ENCODE results near the gene F13A1. TPM values are rescaled to one million over a fixed set of nuclear protein-coding genes. Genes with fewer than 3 reads are reported as not detected.
"Not testable (repeated sequence)": the region's sequence is repeated elsewhere in the genome, so short reads cannot be mapped to it uniquely, and the experiment has no call there.

The F13A1 gene
- polyA plus RNA-seq, 4 donors: 0.45 to 30.5 (median 3.5) TPM

DNA sequence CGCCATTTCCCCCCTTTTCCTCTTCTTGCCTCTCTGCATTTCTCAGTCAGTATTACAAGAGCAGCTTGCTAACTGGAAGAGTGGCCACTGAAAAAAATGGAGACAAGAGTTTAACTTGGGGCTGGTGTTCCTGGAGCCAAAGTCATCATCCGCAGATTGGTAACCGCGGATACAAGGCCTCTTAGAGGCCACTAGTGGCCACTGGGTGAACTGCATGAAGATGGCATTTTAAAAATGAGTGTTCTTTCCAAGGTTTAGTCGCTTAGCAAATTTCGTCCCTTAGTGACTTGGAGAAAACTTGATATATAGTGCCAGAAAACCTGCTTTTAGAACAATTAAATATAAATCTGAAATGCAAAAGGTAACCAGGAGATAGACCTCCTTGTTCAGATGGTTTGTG, 4.8 kb downstream of the F13A1 start:
- no peaks in the 10 kb centered on the region for H3K4me1 ChIP-seq (ENCODE audit: control insufficient read depth in 3 of 3, insufficient read depth in 2 of 3, low read depth in 1 of 3, low read length in 2 of 3)
- 16 to 18% (median 16%) methylated on average over 6 of the region's 6 CpGs for WGBS, 3 donors
- no peak overlapping the region for H3K27ac ChIP-seq (ENCODE audit: low read depth in 1 of 3, low read length in 2 of 3)
- no peak overlapping the region for H3K4me3 ChIP-seq (ENCODE audit: low read depth in 1 of 3, low read length in 3 of 3)
- DNase-seq (peak; percentile 52 to 53), FAIRE-seq (no peak)
- peaks cover 6 to 22% (median 17%) of the 10 kb centered on the region in 3 donors for H3K27me3 ChIP-seq (ENCODE audit: control insufficient read depth in 3 of 3, insufficient read depth in 3 of 3, low read length in 3 of 3)
- no peaks in the 10 kb centered on the region for H3K9me3 ChIP-seq (ENCODE audit: control insufficient read depth in 2 of 2, insufficient read depth in 1 of 2, low read depth in 1 of 2, low read length in 1 of 2)
- no peaks in the 10 kb centered on the region for H3K36me3 ChIP-seq (ENCODE audit: control insufficient read depth in 3 of 3, insufficient read depth in 2 of 3, low read depth in 1 of 3, low read length in 3 of 3)

- Histone ChIP-seq H3K9me3 (ENCODE audit: control insufficient read depth in 2 of 2, insufficient read depth in 1 of 2, low read depth in 1 of 2, low read length in 1 of 2) (no peaks in the 10 kb centered on the region), H3K4me1 (ENCODE audit: control insufficient read depth in 3 of 3, insufficient read depth in 2 of 3, low read depth in 1 of 3, low read length in 2 of 3) (no peaks in the 10 kb centered on the region), H3K36me3 (ENCODE audit: control insufficient read depth in 3 of 3, insufficient read depth in 2 of 3, low read depth in 1 of 3, low read length in 3 of 3) (no peaks in the 10 kb centered on the region), H3K27me3 (ENCODE audit: control insufficient read depth in 3 of 3, insufficient read depth in 3 of 3, low read length in 3 of 3) (peaks cover 0 to 11% (median 10%) of the 10 kb centered on the region in 3 donors), H3K4me3 (ENCODE audit: low read depth in 1 of 3, low read length in 3 of 3) (no peak overlapping the region), H3K27ac (ENCODE audit: low read depth in 1 of 3, low read length in 2 of 3) (no peak overlapping the region)
- no peak for FAIRE-seq
- WGBS, 3 donors: 87 to 90% (median 88%) methylated on average over 1 of the region's 1 CpG
- DNase-seq: no peak
These were observed 5.9 kb downstream of the F13A1 start for GRCh38 chr6:6314596-6314995.

GRCh38 chr6:6312901-6313441, 7.5 kb downstream of the F13A1 start:
- no peaks in the 10 kb centered on the region for H3K4me1 ChIP-seq (ENCODE audit: control insufficient read depth in 3 of 3, insufficient read depth in 2 of 3, low read depth in 1 of 3, low read length in 2 of 3)
- H3K4me3 ChIP-seq (ENCODE audit: low read depth in 1 of 3, low read length in 3 of 3): no peak overlapping the region
- 33 to 47% (median 47%) methylated on average over 5 to 6 of the region's 6 CpGs for WGBS, 3 donors
- DNase-seq: no peak
- no peak for FAIRE-seq
- peaks cover 0 to 5% (median under 1%) of the 10 kb centered on the region in 3 donors for H3K27me3 ChIP-seq (ENCODE audit: control insufficient read depth in 3 of 3, insufficient read depth in 3 of 3, low read length in 3 of 3)
- H3K9me3 ChIP-seq (ENCODE audit: control insufficient read depth in 2 of 2, insufficient read depth in 1 of 2, low read depth in 1 of 2, low read length in 1 of 2): no peaks in the 10 kb centered on the region
- H3K36me3 ChIP-seq (ENCODE audit: control insufficient read depth in 3 of 3, insufficient read depth in 2 of 3, low read depth in 1 of 3, low read length in 3 of 3): no peaks in the 10 kb centered on the region
- H3K27ac ChIP-seq (ENCODE audit: low read depth in 1 of 3, low read length in 2 of 3): no peak overlapping the region

- FAIRE-seq (no peak), DNase-seq (no peak)
- H3K4me3 ChIP-seq (ENCODE audit: low read depth in 1 of 3, low read length in 3 of 3): no peak overlapping the region
- H3K4me1 ChIP-seq (ENCODE audit: control insufficient read depth in 3 of 3, insufficient read depth in 2 of 3, low read depth in 1 of 3, low read length in 2 of 3): no peaks in the 10 kb centered on the region
- no peaks in the 10 kb centered on the region for H3K36me3 ChIP-seq (ENCODE audit: control insufficient read depth in 3 of 3, insufficient read depth in 2 of 3, low read depth in 1 of 3, low read length in 3 of 3)
- H3K27ac ChIP-seq (ENCODE audit: low read depth in 1 of 3, low read length in 2 of 3): no peak overlapping the region
- peaks cover 0 to 4% (median 0%) of the 10 kb centered on the region in 3 donors for H3K27me3 ChIP-seq (ENCODE audit: control insufficient read depth in 3 of 3, insufficient read depth in 3 of 3, low read length in 3 of 3)
- no peaks in the 10 kb centered on the region for H3K9me3 ChIP-seq (ENCODE audit: control insufficient read depth in 2 of 2, insufficient read depth in 1 of 2, low read depth in 1 of 2, low read length in 1 of 2)
- 48 to 64% (median 55%) methylated on average over 4 of the region's 4 CpGs for whole genome bisulfite sequencing, 3 donors
These were observed 14.9 kb downstream of the F13A1 start for GRCh38 chr6:6305575-6305974.

DNA sequence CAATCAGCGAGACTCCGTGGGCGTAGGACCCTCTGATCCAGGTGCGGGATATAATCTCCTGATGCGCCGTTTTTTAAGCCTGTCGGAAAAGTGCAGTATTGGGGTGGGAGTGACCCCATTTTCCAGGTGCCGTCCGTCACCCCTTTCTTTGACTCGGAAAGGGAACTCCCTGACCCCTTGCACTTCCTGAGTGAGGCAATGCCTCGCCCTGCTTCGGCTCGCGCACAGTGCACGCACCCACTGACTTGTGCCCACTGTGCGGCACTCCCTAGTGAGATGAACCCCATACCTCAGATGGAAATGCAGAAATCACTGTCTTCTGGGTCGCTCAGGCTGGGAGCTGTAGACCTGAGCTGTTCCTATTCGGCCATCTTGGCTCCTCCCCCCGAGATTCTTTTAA, 20.1 kb downstream of the F13A1 start:
- DNase-seq; H3K27me3 ChIP-seq (ENCODE audit: control insufficient read depth in 3 of 3, insufficient read depth in 3 of 3, low read length in 3 of 3); H3K4me3 ChIP-seq (ENCODE audit: low read depth in 1 of 3, low read length in 3 of 3); FAIRE-seq; H3K36me3 ChIP-seq (ENCODE audit: control insufficient read depth in 3 of 3, insufficient read depth in 2 of 3, low read depth in 1 of 3, low read length in 3 of 3); H3K4me1 ChIP-seq (ENCODE audit: control insufficient read depth in 3 of 3, insufficient read depth in 2 of 3, low read depth in 1 of 3, low read length in 2 of 3); H3K9me3 ChIP-seq (ENCODE audit: control insufficient read depth in 2 of 2, insufficient read depth in 1 of 2, low read depth in 1 of 2, low read length in 1 of 2); H3K27ac ChIP-seq (ENCODE audit: low read depth in 1 of 3, low read length in 2 of 3): not testable (repeated sequence)
- WGBS, 3 donors: 89 to 92% (median 89%) methylated on average over 16 to 19 of the region's 19 CpGs

GRCh38 chr6:6293317-6293716, 27.1 kb downstream of the F13A1 start:
- H3K36me3 ChIP-seq (ENCODE audit: control insufficient read depth in 3 of 3, insufficient read depth in 2 of 3, low read depth in 1 of 3, low read length in 3 of 3): no peaks in the 10 kb centered on the region
- FAIRE-seq (no peak), DNase-seq (no peak)
- H3K4me1 ChIP-seq (ENCODE audit: control insufficient read depth in 3 of 3, insufficient read depth in 2 of 3, low read depth in 1 of 3, low read length in 2 of 3): no peaks in the 10 kb centered on the region
- H3K9me3 ChIP-seq (ENCODE audit: control insufficient read depth in 2 of 2, insufficient read depth in 1 of 2, low read depth in 1 of 2, low read length in 1 of 2): no peaks in the 10 kb centered on the region
- H3K27me3 ChIP-seq (ENCODE audit: control insufficient read depth in 3 of 3, insufficient read depth in 3 of 3, low read length in 3 of 3): peaks cover 0 to 4% (median 3%) of the 10 kb centered on the region in 3 donors
- no peak overlapping the region for H3K4me3 ChIP-seq (ENCODE audit: low read depth in 1 of 3, low read length in 3 of 3)
- no peak overlapping the region for H3K27ac ChIP-seq (ENCODE audit: low read depth in 1 of 3, low read length in 2 of 3)
- WGBS, 3 donors: 10 to 26% (median 20%) methylated on average over 3 of the region's 3 CpGs

GRCh38 chr6:6287415-6287814, 33.0 kb downstream of the F13A1 start:
- no peaks in the 10 kb centered on the region for H3K9me3 ChIP-seq (ENCODE audit: control insufficient read depth in 2 of 2, insufficient read depth in 1 of 2, low read depth in 1 of 2, low read length in 1 of 2)
- H3K4me1 ChIP-seq (ENCODE audit: control insufficient read depth in 3 of 3, insufficient read depth in 2 of 3, low read depth in 1 of 3, low read length in 2 of 3): no peaks in the 10 kb centered on the region
- DNase-seq (no peak), FAIRE-seq (no peak)
- H3K36me3 ChIP-seq (ENCODE audit: control insufficient read depth in 3 of 3, insufficient read depth in 2 of 3, low read depth in 1 of 3, low read length in 3 of 3): no peaks in the 10 kb centered on the region
- H3K27ac ChIP-seq (ENCODE audit: low read depth in 1 of 3, low read length in 2 of 3): no peak overlapping the region
- H3K4me3 ChIP-seq (ENCODE audit: low read depth in 1 of 3, low read length in 3 of 3): no peak overlapping the region
- WGBS, 3 donors: 87 to 90% (median 88%) methylated on average over 3 of the region's 3 CpGs
- peaks cover 0 to 3% (median 0%) of the 10 kb centered on the region in 3 donors for H3K27me3 ChIP-seq (ENCODE audit: control insufficient read depth in 3 of 3, insufficient read depth in 3 of 3, low read length in 3 of 3)

DNA sequence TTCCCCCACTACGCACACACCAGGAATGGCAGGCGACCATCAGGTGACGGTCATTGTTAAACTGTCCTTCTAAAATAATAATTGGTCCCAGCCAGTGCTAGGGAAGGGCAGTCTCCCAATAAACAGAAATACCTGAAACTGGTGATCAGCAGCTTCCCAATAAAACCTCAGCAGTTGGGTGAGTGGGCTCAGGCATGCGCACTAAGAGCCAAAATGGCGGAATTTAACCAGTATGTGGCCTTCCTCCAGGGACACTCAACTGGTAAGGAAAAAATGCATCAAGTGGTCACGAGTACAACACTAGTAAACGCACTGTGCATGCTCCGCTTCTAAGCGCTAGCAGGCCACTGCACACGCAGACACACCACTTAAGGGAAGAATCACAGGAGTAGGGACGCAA, 34.8 kb downstream of the F13A1 start:
- FAIRE-seq (no peak), DNase-seq (no peak)
- no peak overlapping the region for H3K27ac ChIP-seq (ENCODE audit: low read depth in 1 of 3, low read length in 2 of 3)
- H3K9me3 ChIP-seq (ENCODE audit: control insufficient read depth in 2 of 2, insufficient read depth in 1 of 2, low read depth in 1 of 2, low read length in 1 of 2): no peaks in the 10 kb centered on the region
- no peak overlapping the region for H3K4me3 ChIP-seq (ENCODE audit: low read depth in 1 of 3, low read length in 3 of 3)
- WGBS, 3 donors: 92 to 94% (median 93%) methylated on average over 11 of the region's 11 CpGs
- H3K36me3 ChIP-seq (ENCODE audit: control insufficient read depth in 3 of 3, insufficient read depth in 2 of 3, low read depth in 1 of 3, low read length in 3 of 3): no peaks in the 10 kb centered on the region
- H3K27me3 ChIP-seq (ENCODE audit: control insufficient read depth in 3 of 3, insufficient read depth in 3 of 3, low read length in 3 of 3): no peaks in the 10 kb centered on the region
- H3K4me1 ChIP-seq (ENCODE audit: control insufficient read depth in 3 of 3, insufficient read depth in 2 of 3, low read depth in 1 of 3, low read length in 2 of 3): no peaks in the 10 kb centered on the region
